LoVo (cell line): ENCODE data around the gene PPARA.

Experiments
- DNase-seq: peaks from one replicate; pipeline ENCODE4 v3.0.0-alpha.2; 2016; ENCODE audit warnings: low spot score

Gene PPARA

DNA sequence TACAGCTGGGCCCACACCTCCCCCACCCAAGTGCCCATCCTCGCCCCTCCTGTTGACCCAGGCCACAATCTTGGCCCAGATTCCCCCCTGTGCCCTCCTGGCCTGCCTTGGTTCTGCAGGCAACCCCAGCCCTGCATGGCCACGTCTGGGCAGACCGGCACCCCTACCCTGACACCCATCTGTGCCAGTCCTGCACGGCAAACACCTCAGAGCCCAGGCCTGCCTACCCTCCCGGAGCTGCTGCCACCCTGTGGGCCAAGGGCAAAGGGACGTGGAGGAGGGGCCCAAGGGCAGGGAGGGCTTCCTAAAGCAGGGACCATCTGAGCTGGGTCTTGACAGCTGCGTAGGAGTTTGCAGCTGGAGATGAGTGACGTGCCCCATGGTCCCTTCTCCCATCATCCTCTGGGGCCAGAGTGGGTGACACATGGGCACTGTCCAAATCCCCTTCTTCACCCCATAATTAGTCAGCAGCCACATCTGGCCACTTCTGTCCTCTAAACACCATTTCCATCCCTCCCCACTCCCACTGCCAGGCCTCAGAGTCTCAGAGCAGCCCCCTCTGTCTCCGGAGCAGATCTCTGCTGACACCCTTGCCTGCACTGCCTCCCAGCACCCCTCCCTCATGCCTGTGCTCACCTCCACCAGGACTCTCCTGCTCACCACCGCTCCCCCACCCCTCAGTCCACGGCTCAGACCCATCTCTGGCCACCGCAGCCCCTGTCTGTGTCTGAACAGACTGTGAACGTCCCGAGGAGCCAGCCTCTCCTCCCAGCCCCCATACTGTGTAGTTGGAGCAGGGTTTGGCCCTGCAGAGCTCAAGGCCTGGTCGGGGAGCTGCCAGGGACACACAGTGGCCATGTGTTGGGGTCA lies 35.6 kb upstream of the PPARA start:
- DNase-seq: no peak

DNA sequence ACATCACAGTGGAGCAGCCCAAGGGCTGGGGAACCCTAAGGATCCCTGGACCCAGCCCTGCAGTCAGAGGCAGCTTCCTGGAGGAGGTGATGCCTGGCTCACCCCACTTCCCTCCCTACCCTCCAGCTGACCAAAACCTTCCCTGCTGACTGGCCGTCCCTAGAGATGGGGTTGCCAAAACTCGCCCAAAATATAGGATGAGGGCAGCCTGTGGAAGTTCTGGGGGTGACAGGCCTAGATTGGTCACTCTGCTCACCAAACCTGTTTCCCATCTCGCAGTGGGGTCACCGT lies 35.0 kb upstream of the PPARA start:
- no peak for DNase-seq

DNA sequence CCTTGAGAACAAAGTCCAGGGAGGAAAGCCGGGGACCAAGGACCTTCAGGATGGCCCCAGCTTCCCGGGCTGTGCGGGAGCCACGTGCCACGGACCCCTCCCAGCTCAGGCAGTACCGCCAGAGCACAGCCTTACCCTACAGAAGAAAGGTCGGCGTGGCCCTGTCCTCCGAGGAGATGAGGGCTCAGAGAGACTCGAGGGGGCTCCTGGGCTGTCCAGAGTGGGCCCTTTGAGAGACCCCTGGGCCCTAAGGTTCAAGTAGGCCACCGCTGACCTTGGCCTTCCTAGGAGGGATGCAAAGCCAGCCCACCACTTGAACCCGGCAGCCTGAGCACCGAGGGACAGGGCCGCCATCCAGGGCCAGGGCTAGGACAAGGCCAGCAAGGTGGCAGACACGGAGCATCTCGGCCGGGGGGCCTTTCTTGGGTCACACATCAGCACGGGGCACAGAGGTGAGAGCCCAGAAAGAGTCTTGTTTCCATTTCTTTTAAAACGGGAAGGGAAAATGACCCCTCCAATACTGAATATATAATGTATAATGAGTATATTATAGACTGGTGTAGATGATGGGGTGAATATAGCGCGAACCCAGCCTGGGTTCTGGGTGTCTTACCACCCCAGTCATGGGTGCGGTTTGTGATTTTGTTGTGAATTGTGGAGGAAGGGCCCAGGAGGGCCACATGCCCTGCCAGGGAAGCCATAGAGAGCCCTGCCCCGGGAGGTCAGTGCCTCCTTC lies 34.4 kb upstream of the PPARA start:
- no peak for DNase-seq

DNA sequence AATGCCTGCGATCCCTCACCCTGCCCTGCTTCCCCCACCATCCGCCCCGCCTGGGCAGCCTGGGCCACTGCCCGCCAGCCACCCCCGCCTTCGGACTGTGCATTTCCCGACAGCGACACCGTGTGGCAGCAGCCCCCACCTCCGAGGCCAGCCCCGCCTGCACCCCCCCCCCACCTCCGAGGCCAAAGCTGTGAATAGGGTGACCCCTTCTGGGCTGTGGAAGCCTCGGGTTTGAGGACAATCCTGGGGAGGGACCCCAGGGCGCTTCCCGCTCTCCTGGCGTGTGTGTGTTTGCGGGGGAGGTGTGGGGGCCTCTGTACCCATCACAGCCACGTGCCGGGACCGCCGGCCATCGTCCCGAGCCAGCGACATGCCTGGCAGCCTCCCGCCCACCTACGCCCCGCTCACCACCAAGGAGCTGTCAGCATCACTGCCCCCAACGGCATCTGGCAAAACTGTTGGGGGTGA lies 33.8 kb upstream of the PPARA start:
- peak; percentile 83 for DNase-seq

DNA sequence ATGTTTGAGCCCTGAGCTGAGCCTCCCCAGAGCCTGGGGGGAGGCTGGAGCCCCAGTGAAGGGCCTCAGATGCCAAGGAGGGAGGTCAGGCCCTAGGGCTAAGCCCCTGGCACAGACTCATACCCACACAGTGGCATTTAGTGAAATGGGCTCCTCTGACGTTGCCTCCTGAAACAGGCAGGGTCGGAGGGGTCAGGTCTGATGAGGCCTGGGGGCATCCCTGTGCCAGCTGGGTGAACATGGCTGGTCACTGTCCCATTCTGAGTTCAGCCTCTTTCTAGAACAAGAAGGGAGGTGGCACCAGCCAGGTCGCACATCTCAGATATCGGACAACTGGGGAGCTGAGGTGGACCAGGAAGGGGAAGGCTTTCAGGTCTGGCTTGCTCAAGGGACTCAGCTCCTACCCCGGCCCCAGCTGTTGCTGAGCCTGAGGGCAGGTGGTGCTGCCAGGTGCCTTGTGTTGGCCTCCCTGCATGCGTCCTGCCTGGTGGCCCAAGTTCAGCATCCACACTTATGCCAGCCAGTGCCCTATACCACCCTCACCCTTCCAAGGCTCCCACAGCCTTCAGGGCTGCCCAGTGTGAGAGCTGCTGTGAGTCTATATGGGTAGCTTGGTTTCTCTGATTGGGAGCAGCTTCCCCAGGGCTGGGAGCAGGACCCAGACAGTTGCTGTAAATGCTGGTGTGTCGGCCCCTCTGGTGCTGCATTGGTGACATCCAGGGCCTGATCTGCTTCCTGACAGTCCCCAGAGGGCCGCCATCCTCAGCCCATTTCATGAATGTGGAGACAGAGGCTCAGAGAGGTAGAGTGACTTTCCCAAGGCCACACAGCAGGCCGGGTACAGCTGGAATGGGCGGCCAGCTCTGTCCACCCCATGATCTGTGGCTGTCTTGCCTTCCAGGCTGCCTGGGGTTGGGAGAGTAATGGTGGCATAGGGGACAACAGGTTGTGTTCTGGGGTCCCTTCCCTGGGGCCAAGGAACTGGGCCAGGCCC lies 32.8 kb upstream of the PPARA start:
- no peak for DNase-seq

DNA sequence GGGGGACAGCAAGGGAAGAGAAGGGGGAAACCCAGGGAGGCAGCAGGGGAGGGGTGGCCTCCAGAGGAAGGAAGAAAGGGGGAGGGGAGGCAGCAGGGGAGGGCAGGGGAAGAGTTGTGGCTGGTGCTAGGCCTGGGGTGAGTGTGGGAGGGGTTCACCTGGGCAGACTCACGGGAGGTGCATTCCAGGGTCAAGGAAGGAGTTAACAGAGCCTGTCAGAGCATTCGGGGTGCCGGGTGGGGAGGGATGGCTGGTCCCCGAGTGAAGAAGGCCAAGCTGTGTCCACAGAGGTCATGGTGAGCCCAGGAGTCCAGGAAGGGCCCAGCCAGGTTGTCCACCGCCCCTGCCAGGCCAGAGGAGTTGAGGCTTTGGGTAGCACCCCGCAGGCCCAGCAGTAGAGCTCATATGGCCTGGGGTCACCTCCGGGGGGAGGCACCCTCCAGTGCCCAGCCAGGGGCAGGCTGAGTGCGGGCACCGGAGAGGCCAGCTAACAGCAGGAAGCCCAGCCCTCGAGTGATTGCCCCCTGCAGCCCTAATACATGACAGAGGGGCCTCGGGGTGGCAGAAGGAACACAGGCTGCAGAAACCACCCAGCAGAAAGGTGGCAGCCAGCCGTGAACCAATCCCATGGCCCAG lies 31.1 kb upstream of the PPARA start:
- no peak for DNase-seq

DNA sequence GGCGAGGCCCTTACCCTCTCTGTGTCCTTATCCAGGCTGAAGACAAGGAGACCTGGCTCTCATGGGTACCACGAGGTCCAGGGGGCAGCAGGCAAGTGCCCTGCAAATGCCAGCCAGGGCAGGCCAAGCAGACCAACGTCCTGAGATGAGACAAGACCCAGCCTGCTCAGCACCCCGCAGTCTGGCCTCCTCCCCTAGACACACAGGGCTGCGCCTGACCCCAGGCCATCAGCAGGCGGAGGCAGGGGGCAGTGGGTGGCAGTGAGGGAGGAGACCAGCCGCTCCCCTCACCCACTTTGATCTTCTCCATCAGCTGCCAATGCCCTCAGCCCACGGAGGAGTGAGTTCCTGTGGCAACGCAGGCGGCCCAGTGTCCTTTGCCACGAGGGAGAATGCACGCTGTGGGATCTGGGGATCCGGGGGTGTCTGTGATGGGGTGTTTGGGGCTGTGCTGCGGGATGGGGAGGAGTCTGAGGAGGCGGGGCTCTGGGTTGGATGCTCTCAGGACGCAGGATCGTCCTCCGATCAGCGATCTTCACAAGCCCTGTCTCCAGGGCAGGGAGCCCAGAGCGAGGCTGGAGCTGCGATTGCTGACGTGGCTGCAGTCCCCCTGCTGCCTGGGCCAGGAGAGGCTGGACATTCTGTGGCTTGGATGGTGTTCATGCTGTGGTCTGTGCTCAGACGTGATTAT lies 30.5 kb upstream of the PPARA start:
- no peak for DNase-seq

DNA sequence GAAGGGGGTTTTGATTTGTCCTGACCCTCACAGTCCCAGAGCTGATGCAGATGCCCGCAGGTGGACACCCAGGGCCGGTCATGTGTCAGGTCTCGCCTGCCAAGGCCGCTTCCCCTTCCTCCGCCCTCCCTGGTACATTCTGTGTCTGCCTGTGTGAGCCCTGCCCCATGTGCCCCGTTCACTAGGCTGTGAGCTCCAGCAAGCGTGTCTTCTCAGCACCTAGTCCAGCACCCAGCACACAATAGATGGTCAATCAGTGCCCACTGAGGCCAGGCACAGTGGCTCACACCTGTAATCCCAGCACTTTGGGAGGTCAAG lies 29.9 kb upstream of the PPARA start:
- no peak for DNase-seq

DNA sequence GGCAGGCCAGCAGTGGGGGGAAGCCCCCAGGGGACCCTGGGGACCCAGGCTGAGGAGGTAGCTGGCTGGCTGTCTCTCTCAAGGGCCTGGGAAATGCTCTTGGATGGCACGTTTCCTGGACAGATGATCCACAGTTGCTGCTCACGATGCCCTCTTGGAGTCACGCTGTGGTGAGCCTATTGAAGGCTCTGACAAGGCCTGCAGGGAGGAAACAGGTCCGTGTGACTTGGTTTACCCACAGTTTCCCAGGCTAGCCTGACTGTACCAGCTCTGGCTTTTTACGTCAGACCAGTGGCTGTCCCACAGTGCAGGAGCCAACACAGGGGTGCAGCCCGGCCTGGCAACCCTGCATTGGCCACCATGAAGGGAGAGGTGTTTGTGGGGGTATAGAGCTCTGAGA lies 29.2 kb upstream of the PPARA start:
- no peak for DNase-seq

DNA sequence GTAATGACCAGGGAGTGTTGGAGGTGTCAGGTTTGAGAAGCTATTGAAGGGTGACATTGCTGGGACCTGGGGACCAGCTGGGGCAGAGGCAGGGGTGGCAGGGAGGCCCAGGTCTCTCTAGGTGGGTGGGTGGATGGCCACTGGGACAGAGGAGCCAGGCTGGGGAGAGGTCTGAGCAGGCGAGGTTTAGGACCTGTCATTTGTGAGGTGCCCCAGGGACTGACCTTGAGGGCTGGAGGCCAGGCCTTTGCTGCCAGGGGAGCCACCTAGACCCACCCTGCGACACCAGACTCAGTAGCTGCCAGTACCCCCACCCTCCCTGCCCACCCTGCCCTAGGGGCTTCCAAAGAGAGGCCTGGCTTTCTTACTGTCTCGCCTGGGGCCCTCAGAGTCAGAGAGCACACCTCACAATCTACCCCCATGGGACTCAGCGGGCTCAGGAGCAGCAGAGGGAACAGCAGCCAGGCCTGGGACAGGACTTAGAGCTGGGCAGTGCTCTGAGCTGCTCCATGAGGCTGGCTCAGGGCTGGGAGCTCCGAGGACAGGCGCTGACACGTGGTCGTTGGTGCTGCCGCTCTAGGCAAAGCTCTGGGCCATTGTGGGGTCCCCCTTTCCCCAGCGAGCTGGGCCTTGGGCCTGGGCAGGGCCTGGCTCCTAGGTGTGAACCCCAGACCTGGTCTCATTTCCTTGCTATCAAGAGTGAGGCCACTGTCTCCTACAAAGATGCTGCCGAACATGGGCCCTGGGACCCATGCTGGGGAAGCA lies 28.6 kb upstream of the PPARA start:
- no peak for DNase-seq

DNA sequence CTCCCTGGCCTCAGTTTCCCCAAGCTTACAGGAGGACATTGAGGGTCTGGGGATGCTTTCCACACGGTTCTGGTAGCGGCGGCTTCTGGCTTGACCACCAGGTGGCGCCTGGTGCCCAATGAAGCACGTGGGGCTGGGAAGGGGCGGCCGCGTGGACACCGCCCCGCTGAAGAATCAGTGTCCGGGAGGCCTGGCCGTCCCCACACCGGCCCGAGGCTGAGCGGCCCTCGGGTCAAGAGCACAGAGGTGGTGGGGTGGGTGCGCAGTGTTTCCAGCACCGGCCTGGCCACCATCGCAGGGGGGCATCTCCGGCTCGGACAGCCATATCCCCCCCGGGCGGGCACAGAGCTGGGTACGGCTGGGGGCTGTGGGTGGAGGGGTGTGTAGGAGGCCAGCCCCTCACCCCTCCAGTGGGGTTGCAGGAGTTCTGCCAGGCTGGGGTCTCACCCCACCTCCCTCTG lies 27.8 kb upstream of the PPARA start:
- peak; percentile 72 for DNase-seq

DNA sequence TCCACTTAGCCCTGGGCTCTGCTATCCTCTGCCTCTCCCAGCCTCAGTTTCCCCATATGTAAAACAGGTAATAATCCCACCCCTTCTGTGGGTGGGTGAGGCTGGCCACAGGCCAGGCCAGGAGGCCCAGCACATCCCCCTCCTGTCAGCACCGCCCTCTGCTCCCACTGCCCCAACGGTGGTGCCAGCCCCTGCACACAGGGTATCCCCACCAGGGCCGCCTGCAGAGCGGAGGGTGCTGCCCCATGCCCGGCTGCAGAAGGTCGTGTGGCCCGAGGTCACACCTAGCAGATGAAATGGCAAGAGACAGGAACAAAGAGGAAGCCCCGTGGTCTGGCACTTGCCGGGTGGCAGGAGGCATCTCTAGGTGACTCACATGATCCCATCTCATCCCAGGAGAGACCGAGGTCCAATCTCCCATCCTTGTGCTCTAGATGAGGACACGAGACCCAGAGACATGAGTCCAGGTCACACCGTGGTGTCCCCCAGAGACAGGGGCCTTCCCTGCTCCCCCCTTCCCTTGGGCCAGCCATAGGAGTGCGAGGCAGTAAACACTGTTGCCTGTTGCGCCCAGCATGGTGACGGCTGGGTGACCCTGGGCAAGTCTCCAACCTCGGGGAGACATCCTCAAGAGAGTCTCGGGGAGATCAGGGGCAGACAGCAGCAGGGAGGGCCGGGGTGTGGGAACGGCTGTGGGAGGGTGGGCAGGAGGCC lies 27.2 kb upstream of the PPARA start:
- DNase-seq: no peak

DNA sequence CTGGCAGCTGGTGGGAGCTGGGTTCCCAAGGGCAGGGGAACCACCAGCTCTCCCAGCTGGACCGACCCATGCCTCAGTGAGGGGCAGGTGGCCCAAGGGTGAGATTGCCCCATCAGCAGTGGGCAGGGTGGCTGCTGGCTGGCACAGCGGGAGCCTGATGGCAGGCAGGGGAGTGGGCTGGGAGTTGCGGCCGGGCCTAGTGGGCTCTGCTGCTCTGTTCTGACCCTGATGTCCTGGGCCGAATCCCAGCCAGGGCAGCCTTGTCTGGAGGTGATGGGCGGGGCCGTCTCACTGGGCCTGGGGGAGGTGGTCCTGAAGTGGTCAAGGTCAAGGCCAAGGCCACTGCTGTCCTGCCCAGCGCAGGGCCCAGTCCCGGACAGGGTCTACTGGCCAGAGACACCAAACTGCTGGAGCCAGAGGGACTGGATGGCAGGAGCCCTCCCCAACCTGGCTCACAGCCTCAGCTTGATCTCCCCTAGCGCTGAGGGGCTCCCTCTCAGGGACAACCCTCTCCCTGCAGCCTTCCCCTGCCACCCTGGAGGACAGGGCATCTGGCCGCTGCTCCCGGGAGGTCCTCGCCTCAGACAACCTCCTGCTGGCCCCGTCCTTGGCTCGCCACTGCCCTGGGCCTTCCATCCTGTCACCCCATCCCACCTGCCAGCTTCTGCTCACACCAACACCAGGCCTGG lies 26.5 kb upstream of the PPARA start:
- no peak for DNase-seq

DNA sequence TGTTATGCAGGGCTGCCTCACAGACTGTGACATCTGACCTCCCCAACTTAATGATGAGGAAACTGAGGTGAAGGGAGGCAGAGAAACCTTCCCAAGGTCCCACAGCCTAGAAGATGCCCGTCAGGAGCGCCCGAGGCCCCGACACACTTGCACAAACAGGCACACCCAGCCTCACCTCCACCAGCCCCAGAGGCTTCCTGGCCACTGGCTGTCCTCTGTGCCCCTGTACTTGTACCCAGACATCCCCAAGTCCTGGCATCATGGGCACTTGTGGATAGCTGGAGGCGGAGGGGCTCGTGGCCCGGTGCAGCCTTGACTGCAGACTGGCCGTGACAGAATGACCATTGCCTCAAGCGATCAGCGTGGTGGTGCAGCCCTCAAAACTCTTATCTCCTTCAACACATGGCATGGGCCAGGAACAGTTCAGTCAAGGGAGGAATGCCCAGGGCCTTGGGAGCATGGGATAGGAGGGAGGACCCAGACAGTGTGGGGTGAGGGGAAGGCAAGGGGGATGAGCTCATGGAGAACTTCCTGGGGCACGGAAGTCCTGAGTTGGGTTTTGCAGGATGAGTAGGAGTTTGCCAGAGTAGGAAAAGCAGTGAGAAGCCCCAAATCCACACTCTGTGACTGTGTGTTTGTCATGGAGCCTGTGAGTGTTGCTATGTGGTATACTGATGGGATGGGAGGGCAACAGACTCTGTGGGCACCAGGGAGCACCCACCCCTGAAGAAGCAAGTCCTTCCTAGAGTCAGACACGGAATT lies 25.8 kb upstream of the PPARA start:
- no peak for DNase-seq

DNA sequence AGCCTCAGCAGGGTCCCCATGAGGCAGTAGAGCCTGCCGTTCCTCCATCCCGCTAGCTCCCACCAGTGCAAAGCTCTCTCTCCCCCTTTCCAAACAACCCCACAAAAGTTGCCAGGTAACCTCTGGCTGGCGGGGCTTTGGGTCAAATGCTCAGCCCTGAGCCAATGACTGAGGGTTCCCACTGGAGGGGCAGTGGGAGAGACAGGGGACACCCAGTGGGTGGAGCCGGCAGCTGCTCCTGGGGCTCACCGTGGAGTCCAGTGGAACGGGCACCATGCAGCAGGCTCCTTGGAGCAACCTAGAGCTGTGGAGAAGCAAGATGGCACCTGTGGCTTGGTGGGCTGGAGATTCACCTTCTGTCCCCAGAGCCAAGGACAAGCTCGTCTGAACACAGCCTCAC lies 25.0 kb upstream of the PPARA start:
- DNase-seq: no peak

DNA sequence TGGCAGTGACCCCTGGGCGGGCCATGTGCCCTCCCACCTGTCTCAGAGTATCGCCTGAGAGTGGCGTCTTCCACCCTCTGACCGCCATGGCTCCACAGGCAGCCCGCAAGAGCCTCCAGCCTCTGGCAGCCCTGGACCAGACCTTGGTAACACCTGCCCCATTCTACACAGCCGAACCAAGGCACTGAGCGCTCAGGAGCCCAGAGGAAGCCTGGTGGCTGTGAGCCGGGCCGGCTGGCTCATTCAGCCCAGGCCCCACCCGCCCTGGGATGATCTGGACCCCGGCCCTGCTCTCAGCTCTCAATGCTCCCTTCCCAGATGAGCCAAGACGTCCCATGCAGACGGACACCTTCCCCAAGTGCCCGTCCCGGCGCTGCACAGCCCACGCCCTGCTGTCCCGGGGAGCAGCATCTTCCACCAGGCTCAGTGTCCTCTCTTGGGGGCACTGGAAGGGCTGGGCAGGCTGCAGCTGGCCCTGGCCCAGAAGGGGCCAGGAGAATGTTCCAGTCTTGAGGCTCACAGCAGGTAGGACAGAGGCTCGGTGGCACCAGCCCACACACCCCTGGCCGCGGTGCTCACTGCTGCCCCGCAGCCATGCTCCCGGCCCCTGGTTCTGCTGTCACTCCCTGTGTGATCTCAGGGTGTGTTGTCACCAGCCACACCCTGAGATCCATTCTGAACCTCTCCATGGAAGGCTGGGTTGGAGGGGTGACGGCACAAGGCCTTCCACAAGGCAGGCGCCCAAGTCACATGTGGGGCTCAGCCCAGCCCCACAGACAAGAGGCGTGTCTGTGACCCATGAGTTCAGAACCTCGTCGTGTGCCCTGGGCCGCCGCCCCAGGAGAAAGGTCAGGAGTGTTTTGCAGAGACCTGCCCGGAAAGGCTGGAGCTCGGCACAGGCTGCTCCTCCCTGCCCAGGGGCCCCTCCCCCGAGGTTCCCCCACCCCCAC lies 24.2 kb upstream of the PPARA start:
- DNase-seq: peak; percentile 80

DNA sequence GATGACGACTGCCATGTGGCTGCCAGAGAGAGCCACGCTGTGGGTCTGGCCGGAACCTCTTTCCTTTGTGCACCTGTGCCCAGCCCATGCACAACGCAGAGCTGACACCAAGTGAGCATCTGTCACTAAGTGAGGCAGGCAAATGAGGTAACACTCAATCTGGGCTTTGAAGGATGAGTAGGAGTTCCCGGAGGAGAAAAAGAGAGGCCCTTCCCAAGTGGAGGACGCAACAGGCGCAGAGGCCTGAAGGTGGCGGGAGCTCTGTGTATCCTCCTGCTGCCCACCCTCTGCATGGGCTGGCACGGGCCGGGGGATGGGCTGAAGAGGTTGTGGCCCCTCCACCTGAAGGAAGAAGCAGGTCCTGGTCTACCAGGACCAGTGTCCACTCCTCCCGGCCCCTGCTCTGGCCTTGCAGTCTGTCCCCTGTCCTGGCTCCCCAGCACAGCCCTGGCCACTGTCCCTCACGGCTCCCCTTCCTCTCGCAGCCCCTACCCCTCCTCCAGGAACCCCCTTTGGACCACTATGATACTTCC lies 23.4 kb upstream of the PPARA start:
- no peak for DNase-seq
